ENCODE data around the gene MIGA1.
"Not testable (repeated sequence)": the region's sequence is repeated elsewhere in the genome, so short reads cannot be mapped to it uniquely, and the experiment has no call there.

The MIGA1 gene

DNA sequence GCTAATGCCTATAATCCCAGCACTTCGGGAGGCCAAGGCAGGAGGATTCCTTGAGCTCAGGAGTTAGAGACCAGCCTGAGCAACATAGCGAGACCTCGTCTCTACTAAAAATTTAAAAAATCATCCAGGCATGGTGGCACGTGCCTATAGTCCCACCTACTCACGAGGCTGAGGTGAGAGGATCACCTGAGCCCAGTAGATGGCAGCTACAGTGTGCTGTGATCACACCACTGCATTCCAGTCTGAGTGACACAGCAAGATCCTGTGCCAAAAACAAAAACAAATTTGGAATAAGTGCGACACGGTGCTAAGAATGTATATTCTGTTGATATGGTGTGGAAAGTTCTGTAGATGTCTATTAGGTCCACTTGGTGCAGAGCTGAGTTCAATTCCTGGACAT, 34.9 kb upstream of the MIGA1 start:
- Histone ChIP-seq H3K4me2 (ENCODE audit: low read length) (no peak overlapping the region), H3K4ac (ENCODE audit: low read depth, low read length) (no peak overlapping the region), H2BK15ac (replicated peaks; ENCODE audit: low read depth) (no peak overlapping the region), H2AK5ac (ENCODE audit: low read length) (no peak overlapping the region), H3K4me1 (ENCODE audit: control insufficient read depth, low read depth, low read length) (no peaks in the 10 kb centered on the region), H3K4me3 (ENCODE audit: low read length) (no peak overlapping the region), H3K79me2 (ENCODE audit: control insufficient read depth, insufficient read depth, low read length) (peaks cover 4% of the 10 kb centered on the region), H3K79me1 (ENCODE audit: low read length) (peaks cover 7% of the 10 kb centered on the region), H2BK120ac (ENCODE audit: low read depth, low read length) (no peak overlapping the region), H4K8ac (ENCODE audit: low read depth, low read length) (no peak overlapping the region), H3K36me3 (ENCODE audit: control insufficient read depth, insufficient read depth, low read length) (no peaks in the 10 kb centered on the region), H4K5ac (ENCODE audit: low read length) (no peak overlapping the region), H3K27me3 (ENCODE audit: insufficient read depth, low read length, poor library complexity) (no peaks in the 10 kb centered on the region), H2BK5ac (ENCODE audit: low read length) (no peak overlapping the region), H3K23ac (ENCODE audit: low read length) (no peak overlapping the region), H3K18ac (ENCODE audit: low read length) (no peak overlapping the region), H3K27ac (ENCODE audit: low read depth, low read length) (no peak overlapping the region), H3K9ac (ENCODE audit: low read length) (no peak overlapping the region), H3K56ac (ENCODE audit: low read length) (no peak overlapping the region)
- no CpG with 5 or more reads among the region's 7 CpGs for WGBS (ENCODE audit: extremely low coverage, insufficient coverage, low lambda C conversion rate)
- DNase-seq, result peak; percentile 68

DNA sequence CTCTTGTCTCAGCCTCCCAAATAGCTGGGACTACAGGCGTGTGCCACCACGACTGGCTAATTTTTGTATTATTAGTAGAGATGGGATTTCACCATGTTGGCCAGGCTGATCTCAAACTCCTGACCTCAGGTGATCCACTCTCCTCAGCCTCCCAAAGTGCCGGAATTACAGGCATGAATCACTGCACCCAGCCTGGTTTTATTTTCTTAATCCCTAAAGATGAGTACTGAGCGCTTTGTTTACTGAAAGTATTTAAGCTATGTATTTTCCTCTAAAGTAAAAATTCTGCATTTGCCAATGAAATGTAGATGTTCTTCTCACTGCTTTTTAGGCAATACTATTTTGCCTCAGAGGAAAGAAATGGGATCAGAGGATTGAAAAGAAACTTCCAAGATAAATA, 30.0 kb upstream of the MIGA1 start:
- WGBS (ENCODE audit: extremely low coverage, insufficient coverage, low lambda C conversion rate), result no CpG with 5 or more reads among the region's 4 CpGs
- not testable (repeated sequence) for H3K4me3 ChIP-seq (ENCODE audit: low read length); H2AK5ac ChIP-seq (ENCODE audit: low read length); H3K36me3 ChIP-seq (ENCODE audit: control insufficient read depth, insufficient read depth, low read length); H3K18ac ChIP-seq (ENCODE audit: low read length); H3K4me2 ChIP-seq (ENCODE audit: low read length); H3K79me1 ChIP-seq (ENCODE audit: low read length); H3K4me1 ChIP-seq (ENCODE audit: control insufficient read depth, low read depth, low read length); H2BK5ac ChIP-seq (ENCODE audit: low read length); H3K27ac ChIP-seq (ENCODE audit: low read depth, low read length); DNase-seq; H3K4ac ChIP-seq (ENCODE audit: low read depth, low read length); H3K23ac ChIP-seq (ENCODE audit: low read length); H3K79me2 ChIP-seq (ENCODE audit: control insufficient read depth, insufficient read depth, low read length); H3K56ac ChIP-seq (ENCODE audit: low read length); H3K9ac ChIP-seq (ENCODE audit: low read length); H4K8ac ChIP-seq (ENCODE audit: low read depth, low read length); H2BK15ac ChIP-seq (replicated peaks; ENCODE audit: low read depth); H3K27me3 ChIP-seq (ENCODE audit: insufficient read depth, low read length, poor library complexity); H2BK120ac ChIP-seq (ENCODE audit: low read depth, low read length); H4K5ac ChIP-seq (ENCODE audit: low read length)

DNA sequence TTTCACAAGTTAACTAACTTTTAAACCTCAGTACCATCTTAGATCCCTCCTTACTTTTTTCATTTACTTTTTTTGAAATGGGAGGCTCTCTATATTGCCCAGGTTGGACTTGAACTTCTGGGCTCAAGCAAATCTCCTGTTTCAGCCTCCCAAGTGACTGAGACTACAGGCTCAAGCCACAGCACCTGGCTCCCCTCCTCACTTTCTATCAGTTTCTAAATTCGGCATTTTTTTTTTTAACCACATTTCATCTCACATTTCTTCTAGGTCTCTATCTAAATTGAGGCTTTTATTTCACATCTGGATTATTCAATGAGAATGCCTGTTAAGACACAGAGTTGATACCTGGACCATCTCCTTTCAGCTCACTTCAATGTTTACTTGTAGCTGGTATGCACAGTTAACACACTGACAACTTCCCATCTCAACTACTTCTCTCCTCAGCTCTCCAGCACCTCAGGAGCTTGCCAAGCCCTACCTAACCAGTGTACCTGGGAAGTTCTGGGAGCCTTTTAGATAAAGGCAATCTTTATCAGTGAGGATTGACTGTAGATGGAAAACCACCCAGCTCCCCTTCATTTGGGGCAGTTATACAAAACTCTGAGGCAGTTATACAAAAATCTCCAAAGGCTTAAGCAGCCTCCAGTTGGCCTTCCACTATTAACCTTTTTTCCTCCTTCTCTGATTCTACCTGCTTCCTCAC, 23.2 kb upstream of the MIGA1 start:
- Histone ChIP-seq H3K23ac (ENCODE audit: low read length) (no peak overlapping the region), H3K79me2 (ENCODE audit: control insufficient read depth, insufficient read depth, low read length) (peaks cover 36% of the 10 kb centered on the region), H2AK5ac (ENCODE audit: low read length) (no peak overlapping the region), H3K4me1 (ENCODE audit: control insufficient read depth, low read depth, low read length) (peaks cover 5% of the 10 kb centered on the region), H3K56ac (ENCODE audit: low read length) (peak overlapping the region; percentile 15), H3K4me2 (ENCODE audit: low read length) (no peak overlapping the region), H2BK120ac (ENCODE audit: low read depth, low read length) (no peak overlapping the region), H3K27me3 (ENCODE audit: insufficient read depth, low read length, poor library complexity) (no peaks in the 10 kb centered on the region), H3K9ac (ENCODE audit: low read length) (no peak overlapping the region), H3K18ac (ENCODE audit: low read length) (no peak overlapping the region), H3K79me1 (ENCODE audit: low read length) (peaks cover 6% of the 10 kb centered on the region), H3K36me3 (ENCODE audit: control insufficient read depth, insufficient read depth, low read length) (no peaks in the 10 kb centered on the region), H2BK15ac (replicated peaks; ENCODE audit: low read depth) (no peak overlapping the region), H3K4me3 (ENCODE audit: low read length) (no peak overlapping the region), H3K27ac (ENCODE audit: low read depth, low read length) (no peak overlapping the region), H4K5ac (ENCODE audit: low read length) (no peak overlapping the region), H2BK5ac (ENCODE audit: low read length) (no peak overlapping the region), H4K8ac (ENCODE audit: low read depth, low read length) (no peak overlapping the region), H3K4ac (ENCODE audit: low read depth, low read length) (no peak overlapping the region)
- peak; percentile 21 for DNase-seq
- no CpG with 5 or more reads among the region's 1 CpG for WGBS (ENCODE audit: extremely low coverage, insufficient coverage, low lambda C conversion rate)

DNA sequence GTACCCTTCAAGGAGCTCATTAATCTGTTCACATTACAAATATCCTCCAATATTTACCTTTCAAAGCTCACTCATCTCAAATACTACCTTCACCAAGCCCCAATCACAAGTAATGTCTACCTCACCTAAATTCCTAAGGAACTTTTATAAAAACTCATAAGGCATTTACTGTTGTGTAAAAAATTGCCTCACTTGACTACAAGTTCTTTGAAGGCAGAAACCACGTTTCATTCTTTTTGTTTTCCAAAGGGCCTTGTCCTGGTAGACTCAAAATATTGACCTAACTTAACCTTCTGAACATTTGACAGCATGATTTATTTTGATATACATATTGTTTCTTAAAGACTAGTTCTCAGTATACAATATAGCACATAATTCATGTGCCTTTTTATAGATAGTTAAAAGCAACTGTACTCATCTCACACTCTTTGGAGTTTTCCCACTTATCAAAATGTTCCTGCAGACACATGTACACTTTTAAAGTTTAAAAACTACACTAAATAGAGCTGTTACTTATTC, 22.3 kb upstream of the MIGA1 start:
- no peak overlapping the region for H3K27ac ChIP-seq (ENCODE audit: low read depth, low read length)

DNA sequence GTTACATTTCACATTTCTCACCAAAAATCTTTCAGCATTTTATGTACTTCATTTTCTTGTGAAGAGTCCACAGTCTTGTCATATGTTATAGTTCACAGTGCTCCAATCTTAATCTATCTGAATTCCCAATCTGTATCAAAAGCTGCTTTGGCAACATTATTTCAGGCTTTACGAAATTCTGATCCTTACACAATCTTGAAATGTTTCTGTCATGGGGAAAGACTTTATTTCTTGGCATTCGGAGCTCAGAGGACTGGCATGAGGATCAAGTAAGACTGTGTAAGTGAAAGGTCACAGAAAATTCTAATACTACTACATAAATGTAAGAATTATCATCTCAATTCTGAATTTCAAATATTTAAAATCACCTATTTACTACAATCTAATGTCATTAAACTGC, 21.8 kb upstream of the MIGA1 start:
- Histone ChIP-seq H3K79me1 (ENCODE audit: low read length) (peaks cover 6% of the 10 kb centered on the region), H2BK120ac (ENCODE audit: low read depth, low read length) (no peak overlapping the region), H4K8ac (ENCODE audit: low read depth, low read length) (no peak overlapping the region), H4K5ac (ENCODE audit: low read length) (no peak overlapping the region), H3K18ac (ENCODE audit: low read length) (no peak overlapping the region), H3K9ac (ENCODE audit: low read length) (no peak overlapping the region), H3K79me2 (ENCODE audit: control insufficient read depth, insufficient read depth, low read length) (peaks cover 34% of the 10 kb centered on the region), H3K4me1 (ENCODE audit: control insufficient read depth, low read depth, low read length) (peaks cover 5% of the 10 kb centered on the region), H2BK15ac (replicated peaks; ENCODE audit: low read depth) (no peak overlapping the region), H3K27me3 (ENCODE audit: insufficient read depth, low read length, poor library complexity) (no peaks in the 10 kb centered on the region), H2BK5ac (ENCODE audit: low read length) (no peak overlapping the region), H3K56ac (ENCODE audit: low read length) (no peak overlapping the region), H3K4me3 (ENCODE audit: low read length) (no peak overlapping the region), H3K27ac (ENCODE audit: low read depth, low read length) (no peak overlapping the region), H2AK5ac (ENCODE audit: low read length) (no peak overlapping the region), H3K4me2 (ENCODE audit: low read length) (no peak overlapping the region), H3K4ac (ENCODE audit: low read depth, low read length) (no peak overlapping the region), H3K36me3 (ENCODE audit: control insufficient read depth, insufficient read depth, low read length) (no peaks in the 10 kb centered on the region), H3K23ac (ENCODE audit: low read length) (no peak overlapping the region)
- no peak for DNase-seq
- no CpG with 5 or more reads among the region's 2 CpGs for WGBS (ENCODE audit: extremely low coverage, insufficient coverage, low lambda C conversion rate)

More for the DNA sequence above, 22.3 kb upstream of the MIGA1 start:
- Histone ChIP-seq H3K23ac (ENCODE audit: low read length) (no peak overlapping the region), H3K4me3 (ENCODE audit: low read length) (no peak overlapping the region), H2BK5ac (ENCODE audit: low read length) (no peak overlapping the region), H2BK120ac (ENCODE audit: low read depth, low read length) (no peak overlapping the region), H3K79me1 (ENCODE audit: low read length) (peaks cover 6% of the 10 kb centered on the region), H3K18ac (ENCODE audit: low read length) (no peak overlapping the region), H3K9ac (ENCODE audit: low read length) (no peak overlapping the region), H3K79me2 (ENCODE audit: control insufficient read depth, insufficient read depth, low read length) (peaks cover 36% of the 10 kb centered on the region), H3K4me1 (ENCODE audit: control insufficient read depth, low read depth, low read length) (peaks cover 5% of the 10 kb centered on the region), H2BK15ac (replicated peaks; ENCODE audit: low read depth) (no peak overlapping the region), H3K56ac (ENCODE audit: low read length) (no peak overlapping the region), H3K4me2 (ENCODE audit: low read length) (no peak overlapping the region), H2AK5ac (ENCODE audit: low read length) (no peak overlapping the region), H4K8ac (ENCODE audit: low read depth, low read length) (no peak overlapping the region), H3K4ac (ENCODE audit: low read depth, low read length) (no peak overlapping the region), H3K27me3 (ENCODE audit: insufficient read depth, low read length, poor library complexity) (no peaks in the 10 kb centered on the region), H4K5ac (ENCODE audit: low read length) (no peak overlapping the region), H3K36me3 (ENCODE audit: control insufficient read depth, insufficient read depth, low read length) (no peaks in the 10 kb centered on the region)
- WGBS (ENCODE audit: extremely low coverage, insufficient coverage, low lambda C conversion rate), result no CpG with 5 or more reads among the region's 1 CpG
- DNase-seq, result no peak

All from mesendoderm (in vitro differentiated cells).